ENCODE measurements around the gene TUBGCP3. TPM values are rescaled to one million over a fixed set of nuclear protein-coding genes. Genes with fewer than 3 reads are reported as not detected.

TUBGCP3 gene
- total and polyA plus RNA-seq, 4 donors: 6.7 to 31.0 (median 17.3) TPM

- TF ChIP-seq, protein P1, sequence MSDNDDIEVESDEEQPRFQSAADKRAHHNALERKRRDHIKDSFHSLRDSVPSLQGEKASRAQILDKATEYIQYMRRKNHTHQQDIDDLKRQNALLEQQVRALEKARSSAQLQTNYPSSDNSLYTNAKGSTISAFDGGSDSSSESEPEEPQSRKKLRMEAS (IDR thresholded peaks at IDR 0.05): no peak
Observed at GRCh38 chr13:112579310-112579843, 8.6 kb downstream of the TUBGCP3 start (continued).

- Histone ChIP-seq H3K9ac (ENCODE audit: low read depth in 1 of 2, low read length in 2 of 2) (no peak overlapping the region), H3K4me1 (ENCODE audit: control insufficient read depth in 4 of 4, insufficient read depth in 4 of 4, low read length in 3 of 4) (peaks cover 0 to 23% (median 10%) of the 10 kb centered on the region in 4 donors), H3K27me3 (ENCODE audit: control insufficient read depth in 4 of 4, insufficient read depth in 4 of 4, low read length in 3 of 4) (no peaks in the 10 kb centered on the region), H3K27ac (ENCODE audit: low read depth in 1 of 2, low read length in 2 of 2) (no peak overlapping the region), H3K4me3 (ENCODE audit: low read depth in 1 of 3, low read length in 3 of 3) (no peak overlapping the region), H3K36me3 (ENCODE audit: control insufficient read depth in 4 of 4, insufficient read depth in 3 of 4, low read depth in 1 of 4, low read length in 3 of 4) (no peaks in the 10 kb centered on the region), H3K9me3 (ENCODE audit: control insufficient read depth in 4 of 4, low read length in 3 of 4) (no peaks in the 10 kb centered on the region)
- TF ChIP-seq, protein P1 (IDR thresholded peaks at IDR 0.05): no peak
- TF ChIP-seq CTCF (IDR thresholded peaks at IDR 0.05; ENCODE audit: low read depth, low read length, missing input control) (no peak), EGR1 (IDR thresholded peaks at IDR 0.05; ENCODE audit: low read depth in 2 of 2) (no peak), FOXA2 (IDR thresholded peaks at IDR 0.05) (no peak), HNF4A (conservative IDR thresholded peaks at IDR 0.05) (peak; percentile 15 to 43)
- DNase-seq (ENCODE audit: low spot score): no peak
Observed at GRCh38 chr13:112576768-112577167, 11.2 kb downstream of the TUBGCP3 start.

DNA sequence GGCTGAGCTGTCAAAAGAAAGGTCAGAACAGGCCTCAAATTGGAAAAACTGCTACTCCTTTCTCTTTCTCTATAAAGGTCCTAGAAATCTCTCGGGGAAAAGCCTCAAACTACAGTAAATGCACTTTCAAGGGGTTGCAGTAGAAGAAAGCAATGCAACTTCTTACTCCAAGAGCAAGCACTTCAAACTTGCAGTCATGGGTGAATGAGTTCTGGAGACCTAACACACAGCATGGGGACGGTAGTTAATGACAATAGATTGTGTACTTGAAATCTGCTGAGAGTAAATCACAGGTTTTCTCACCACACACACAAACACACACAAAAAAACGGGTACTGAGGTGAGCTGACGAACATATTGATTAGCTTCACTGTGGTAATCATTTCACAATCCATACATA is 11.8 kb downstream of the TUBGCP3 start:
- WGBS: 46% methylated on average over 4 of the region's 4 CpGs
- H3K36me3 ChIP-seq (ENCODE audit: control insufficient read depth in 4 of 4, insufficient read depth in 3 of 4, low read depth in 1 of 4, low read length in 3 of 4): no peaks in the 10 kb centered on the region
- no peak overlapping the region for H3K4me3 ChIP-seq (ENCODE audit: low read depth in 1 of 3, low read length in 3 of 3)
- no peak overlapping the region for H3K27ac ChIP-seq (ENCODE audit: low read depth in 1 of 2, low read length in 2 of 2)
- DNase-seq (ENCODE audit: low spot score): no peak
- no peaks in the 10 kb centered on the region for H3K27me3 ChIP-seq (ENCODE audit: control insufficient read depth in 4 of 4, insufficient read depth in 4 of 4, low read length in 3 of 4)
- no peak for TF ChIP-seq ATF3 (IDR thresholded peaks at IDR 0.05)
- no peak for TF ChIP-seq JUND (IDR thresholded peaks at IDR 0.05)
- TF ChIP-seq HNF4G (IDR thresholded peaks at IDR 0.05): no peak
- TF ChIP-seq NR2F2 (IDR thresholded peaks at IDR 0.05): no peak
- H3K4me1 ChIP-seq (ENCODE audit: control insufficient read depth in 4 of 4, insufficient read depth in 4 of 4, low read length in 3 of 4): peaks cover 0 to 23% (median 10%) of the 10 kb centered on the region in 4 donors
- H3K9ac ChIP-seq (ENCODE audit: low read depth in 1 of 2, low read length in 2 of 2): no peak overlapping the region
- no peaks in the 10 kb centered on the region for H3K9me3 ChIP-seq (ENCODE audit: control insufficient read depth in 4 of 4, low read length in 3 of 4)

GRCh38 chr13:112575675-112576074 is 12.3 kb downstream of the TUBGCP3 start:
- WGBS: 81% methylated on average over 5 of the region's 5 CpGs
- H3K27ac ChIP-seq (ENCODE audit: low read depth in 1 of 2, low read length in 2 of 2): no peak overlapping the region
- DNase-seq (ENCODE audit: low spot score): no peak
- TF ChIP-seq, protein P2, sequence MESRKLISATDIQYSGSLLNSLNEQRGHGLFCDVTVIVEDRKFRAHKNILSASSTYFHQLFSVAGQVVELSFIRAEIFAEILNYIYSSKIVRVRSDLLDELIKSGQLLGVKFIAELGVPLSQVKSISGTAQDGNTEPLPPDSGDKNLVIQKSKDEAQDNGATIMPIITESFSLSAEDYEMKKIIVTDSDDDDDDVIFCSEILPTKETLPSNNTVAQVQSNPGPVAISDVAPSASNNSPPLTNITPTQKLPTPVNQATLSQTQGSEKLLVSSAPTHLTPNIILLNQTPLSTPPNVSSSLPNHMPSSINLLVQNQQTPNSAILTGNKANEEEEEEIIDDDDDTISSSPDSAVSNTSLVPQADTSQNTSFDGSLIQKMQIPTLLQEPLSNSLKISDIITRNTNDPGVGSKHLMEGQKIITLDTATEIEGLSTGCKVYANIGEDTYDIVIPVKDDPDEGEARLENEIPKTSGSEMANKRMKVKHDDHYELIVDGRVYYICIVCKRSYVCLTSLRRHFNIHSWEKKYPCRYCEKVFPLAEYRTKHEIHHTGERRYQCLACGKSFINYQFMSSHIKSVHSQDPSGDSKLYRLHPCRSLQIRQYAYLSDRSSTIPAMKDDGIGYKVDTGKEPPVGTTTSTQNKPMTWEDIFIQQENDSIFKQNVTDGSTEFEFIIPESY (IDR thresholded peaks at IDR 0.05): no peak
- no peak for TF ChIP-seq JUND (IDR thresholded peaks at IDR 0.05)
- TF ChIP-seq NR2F2 (IDR thresholded peaks at IDR 0.05): no peak
- TF ChIP-seq FOXA1 (IDR thresholded peaks at IDR 0.05): no peak
- TF ChIP-seq FOXA2 (IDR thresholded peaks at IDR 0.05): no peak
- TF ChIP-seq HNF4A (conservative IDR thresholded peaks at IDR 0.05): no peak
- TF ChIP-seq, protein P3, sequence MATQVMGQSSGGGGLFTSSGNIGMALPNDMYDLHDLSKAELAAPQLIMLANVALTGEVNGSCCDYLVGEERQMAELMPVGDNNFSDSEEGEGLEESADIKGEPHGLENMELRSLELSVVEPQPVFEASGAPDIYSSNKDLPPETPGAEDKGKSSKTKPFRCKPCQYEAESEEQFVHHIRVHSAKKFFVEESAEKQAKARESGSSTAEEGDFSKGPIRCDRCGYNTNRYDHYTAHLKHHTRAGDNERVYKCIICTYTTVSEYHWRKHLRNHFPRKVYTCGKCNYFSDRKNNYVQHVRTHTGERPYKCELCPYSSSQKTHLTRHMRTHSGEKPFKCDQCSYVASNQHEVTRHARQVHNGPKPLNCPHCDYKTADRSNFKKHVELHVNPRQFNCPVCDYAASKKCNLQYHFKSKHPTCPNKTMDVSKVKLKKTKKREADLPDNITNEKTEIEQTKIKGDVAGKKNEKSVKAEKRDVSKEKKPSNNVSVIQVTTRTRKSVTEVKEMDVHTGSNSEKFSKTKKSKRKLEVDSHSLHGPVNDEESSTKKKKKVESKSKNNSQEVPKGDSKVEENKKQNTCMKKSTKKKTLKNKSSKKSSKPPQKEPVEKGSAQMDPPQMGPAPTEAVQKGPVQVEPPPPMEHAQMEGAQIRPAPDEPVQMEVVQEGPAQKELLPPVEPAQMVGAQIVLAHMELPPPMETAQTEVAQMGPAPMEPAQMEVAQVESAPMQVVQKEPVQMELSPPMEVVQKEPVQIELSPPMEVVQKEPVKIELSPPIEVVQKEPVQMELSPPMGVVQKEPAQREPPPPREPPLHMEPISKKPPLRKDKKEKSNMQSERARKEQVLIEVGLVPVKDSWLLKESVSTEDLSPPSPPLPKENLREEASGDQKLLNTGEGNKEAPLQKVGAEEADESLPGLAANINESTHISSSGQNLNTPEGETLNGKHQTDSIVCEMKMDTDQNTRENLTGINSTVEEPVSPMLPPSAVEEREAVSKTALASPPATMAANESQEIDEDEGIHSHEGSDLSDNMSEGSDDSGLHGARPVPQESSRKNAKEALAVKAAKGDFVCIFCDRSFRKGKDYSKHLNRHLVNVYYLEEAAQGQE (IDR thresholded peaks at IDR 0.05): no peak
- no peak for TF ChIP-seq ATF3 (IDR thresholded peaks at IDR 0.05)
- TF ChIP-seq, protein P1 (IDR thresholded peaks at IDR 0.05): no peak
- no peak for TF ChIP-seq CTCF (IDR thresholded peaks at IDR 0.05; ENCODE audit: low read depth, low read length, missing input control)
- TF ChIP-seq SP1 (IDR thresholded peaks at IDR 0.05): no peak

More at GRCh38 chr13:112575675-112576074, 12.3 kb downstream of the TUBGCP3 start:
- no peaks in the 10 kb centered on the region for H3K36me3 ChIP-seq (ENCODE audit: control insufficient read depth in 4 of 4, insufficient read depth in 3 of 4, low read depth in 1 of 4, low read length in 3 of 4)
- no peaks in the 10 kb centered on the region for H3K27me3 ChIP-seq (ENCODE audit: control insufficient read depth in 4 of 4, insufficient read depth in 4 of 4, low read length in 3 of 4)
- no peaks in the 10 kb centered on the region for H3K9me3 ChIP-seq (ENCODE audit: control insufficient read depth in 4 of 4, low read length in 3 of 4)
- H3K9ac ChIP-seq (ENCODE audit: low read depth in 1 of 2, low read length in 2 of 2): no peak overlapping the region
- H3K4me3 ChIP-seq (ENCODE audit: low read depth in 1 of 3, low read length in 3 of 3): no peak overlapping the region
- peaks cover 0 to 23% (median 10%) of the 10 kb centered on the region in 4 donors for H3K4me1 ChIP-seq (ENCODE audit: control insufficient read depth in 4 of 4, insufficient read depth in 4 of 4, low read length in 3 of 4)
